DOHH2 (cell line): Measurements from ENCODE around the gene KRT12.

ENCODE experiments used
- H3F3A ChIP-seq: fragments of 200-600 bp; sonication (generic), shearing (Covaris generic); 2 replicates; pipeline ENCODE4 v1.6.0; 2016; ENCODE audit warnings: antibody characterized with exemption, mild to moderate bottlenecking; ENCODE audit not compliant: control insufficient read depth, insufficient read depth
- H3K27ac ChIP-seq: fragments of 200-600 bp; sonication (generic); 2 replicates; pipeline ENCODE4 v1.5.1; 2014; ENCODE audit warnings: low read depth, mild to moderate bottlenecking, low read length, moderate library complexity
- H3K27me3 ChIP-seq: fragments of 200-600 bp; sonication (generic); 2 replicates; pipeline ENCODE4 v1.6.1; 2014; ENCODE audit warnings: mild to moderate bottlenecking, low read length, mixed read lengths; ENCODE audit not compliant: control insufficient read depth
- H3K36me3 ChIP-seq: fragments of 200-600 bp; sonication (generic); 2 replicates; pipeline ENCODE4 v1.6.1; 2014; ENCODE audit warnings: mild to moderate bottlenecking, low read length, moderate library complexity, mixed read lengths; ENCODE audit not compliant: control insufficient read depth
- H3K4me1 ChIP-seq: fragments of 200-600 bp; sonication (generic); 2 replicates; pipeline ENCODE4 v1.6.1; 2014; ENCODE audit warnings: mild to moderate bottlenecking, low read length, mixed read lengths; ENCODE audit not compliant: control insufficient read depth
- H3K4me2 ChIP-seq: fragments of 200-600 bp; sonication (generic); 2 replicates; pipeline ENCODE4 v1.6.0; 2014; ENCODE audit warnings: mild to moderate bottlenecking, low read length, moderate library complexity
- H3K4me3 ChIP-seq: fragments of 200-600 bp; sonication (generic); 2 replicates; pipeline ENCODE4 v1.5.1; 2014; ENCODE audit warnings: mild to moderate bottlenecking, low read length, mixed read lengths
- H3K79me2 ChIP-seq: fragments of 200-600 bp; sonication (generic); 2 replicates; pipeline ENCODE4 v1.6.1; 2014; ENCODE audit warnings: mild to moderate bottlenecking, low read length, mixed read lengths; ENCODE audit not compliant: control insufficient read depth
- H3K9me2 ChIP-seq: fragments of 200-600 bp; sonication (generic); replicated peaks from 2 replicates; pipeline ENCODE4 v1.6.1; 2014; ENCODE audit warnings: mild to moderate bottlenecking, low read length, mixed read lengths; ENCODE audit not compliant: control insufficient read depth
- H3K9me3 ChIP-seq: fragments of 200-600 bp; sonication (generic); 2 replicates; pipeline ENCODE4 v1.6.1; 2014; ENCODE audit warnings: antibody characterized with exemption, low read length, mixed read lengths; ENCODE audit not compliant: control insufficient read depth, insufficient read depth
- H4K20me1 ChIP-seq: fragments of 200-600 bp; sonication (generic); 2 replicates; pipeline ENCODE4 v1.6.0; 2014; ENCODE audit warnings: low read depth, mild to moderate bottlenecking, antibody characterized with exemption, low read length, moderate library complexity; ENCODE audit not compliant: control insufficient read depth, insufficient read depth
- EZH2phosphoT487 ChIP-seq: fragments of 200-600 bp; sonication (generic); IDR thresholded peaks from 2 replicates; pipeline ENCODE4 v1.6.1; 2017; ENCODE audit warnings: borderline replicate concordance, mild to moderate bottlenecking, antibody characterized with exemption, low read length, moderate library complexity, mixed read lengths
- TF ChIP-seq, protein P1 (sequence below): fragments of 200-600 bp; sonication (generic); IDR thresholded peaks from one replicate; pipeline ENCODE4 v1.5.1; 2014; ENCODE audit warnings: antibody characterized with exemption, mild to moderate bottlenecking, low read depth, low read length; ENCODE audit not compliant: poor library complexity, severe bottlenecking

Gene KRT12

GRCh38 chr17:40866838-40867237, at the start of gene KRT12:
Gene KRT12, minus strand, starts transcription at chr17:40867223. Its CDS starts 37 bp downstream, at chr17:40867186.
- Histone ChIP-seq H3K36me3 (no peaks in the 10 kb centered on the region), H3K27me3 (peaks cover 4% of the 10 kb centered on the region), H4K20me1 (no peaks in the 10 kb centered on the region), H3K27ac (no peak within 1 kb of the TSS), H3K4me2 (no peak within 1 kb of the TSS), H3F3A (no peaks in the 10 kb centered on the region), H3K9me3 (no peaks in the 10 kb centered on the region), H3K79me2 (no peaks in the 10 kb centered on the region), H3K4me3 (no peak within 1 kb of the TSS), H3K4me1 (no peaks in the 10 kb centered on the region), H3K9me2 (no peaks in the 10 kb centered on the region)
- TF ChIP-seq, protein P1, sequence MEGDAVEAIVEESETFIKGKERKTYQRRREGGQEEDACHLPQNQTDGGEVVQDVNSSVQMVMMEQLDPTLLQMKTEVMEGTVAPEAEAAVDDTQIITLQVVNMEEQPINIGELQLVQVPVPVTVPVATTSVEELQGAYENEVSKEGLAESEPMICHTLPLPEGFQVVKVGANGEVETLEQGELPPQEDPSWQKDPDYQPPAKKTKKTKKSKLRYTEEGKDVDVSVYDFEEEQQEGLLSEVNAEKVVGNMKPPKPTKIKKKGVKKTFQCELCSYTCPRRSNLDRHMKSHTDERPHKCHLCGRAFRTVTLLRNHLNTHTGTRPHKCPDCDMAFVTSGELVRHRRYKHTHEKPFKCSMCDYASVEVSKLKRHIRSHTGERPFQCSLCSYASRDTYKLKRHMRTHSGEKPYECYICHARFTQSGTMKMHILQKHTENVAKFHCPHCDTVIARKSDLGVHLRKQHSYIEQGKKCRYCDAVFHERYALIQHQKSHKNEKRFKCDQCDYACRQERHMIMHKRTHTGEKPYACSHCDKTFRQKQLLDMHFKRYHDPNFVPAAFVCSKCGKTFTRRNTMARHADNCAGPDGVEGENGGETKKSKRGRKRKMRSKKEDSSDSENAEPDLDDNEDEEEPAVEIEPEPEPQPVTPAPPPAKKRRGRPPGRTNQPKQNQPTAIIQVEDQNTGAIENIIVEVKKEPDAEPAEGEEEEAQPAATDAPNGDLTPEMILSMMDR, result no peak
- no peak for TF ChIP-seq EZH2phosphoT487

- TF ChIP-seq, protein P1, result no peak
- no peak for TF ChIP-seq EZH2phosphoT487
- Histone ChIP-seq H3K27ac (no peak overlapping the region), H3K79me2 (no peaks in the 10 kb centered on the region), H3K4me3 (no peak overlapping the region), H4K20me1 (no peaks in the 10 kb centered on the region), H3K9me3 (no peaks in the 10 kb centered on the region), H3K36me3 (no peaks in the 10 kb centered on the region), H3K27me3 (0 out of 2 replicates have a peak, but pooled peaks cover 2% of the 10 kb centered on the region), H3K4me2 (no peak overlapping the region), H3F3A (no peaks in the 10 kb centered on the region), H3K4me1 (no peaks in the 10 kb centered on the region), H3K9me2 (no peaks in the 10 kb centered on the region)
These were observed 49.3 kb upstream of the KRT12 start for GRCh38 chr17:40916366-40916765.

DNA sequence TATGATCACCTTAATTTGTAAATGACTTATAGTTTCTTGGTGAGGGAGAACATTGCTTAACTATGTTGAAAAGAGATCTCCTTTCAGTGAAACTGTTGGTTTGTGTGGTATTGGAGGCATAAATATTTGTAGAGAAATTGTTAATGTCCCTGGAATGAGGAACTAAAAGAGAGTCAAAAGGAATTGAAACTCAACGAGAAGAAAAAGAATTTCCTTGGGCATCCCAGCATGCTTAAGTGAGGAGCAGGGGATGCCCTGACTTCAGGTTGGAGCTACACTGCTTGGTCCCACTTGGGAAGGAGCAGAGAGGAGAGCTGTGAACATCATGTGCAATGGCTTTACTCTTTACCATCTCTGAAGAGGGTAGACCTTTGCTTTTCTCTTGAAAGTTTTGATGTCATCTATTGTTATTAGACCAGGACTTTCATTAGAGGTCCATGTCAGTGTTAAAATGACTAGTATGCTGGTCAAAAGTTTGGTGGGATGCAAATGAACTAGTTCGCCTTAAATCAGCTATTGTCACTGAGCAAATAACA, 48.8 kb upstream of the KRT12 start:
- no peaks in the 10 kb centered on the region for H3K36me3 ChIP-seq
- H4K20me1 ChIP-seq, result no peaks in the 10 kb centered on the region
- no peaks in the 10 kb centered on the region for H3K79me2 ChIP-seq
- H3K27ac ChIP-seq, result no peak overlapping the region
- TF ChIP-seq, protein P1, result no peak
- TF ChIP-seq EZH2phosphoT487, result no peak
- H3K4me1 ChIP-seq, result no peaks in the 10 kb centered on the region
- H3K9me3 ChIP-seq, result no peaks in the 10 kb centered on the region
- peaks cover 5% of the 10 kb centered on the region for H3K27me3 ChIP-seq
- H3K9me2 ChIP-seq, result no peaks in the 10 kb centered on the region
- H3F3A ChIP-seq, result no peaks in the 10 kb centered on the region
- no peak overlapping the region for H3K4me3 ChIP-seq
- H3K4me2 ChIP-seq, result no peak overlapping the region
